Caco-2 (cell line): ENCODE data around the gene NKAPL. TPM values are rescaled to one million over a fixed set of nuclear protein-coding genes. Genes with fewer than 3 reads are reported as not detected.

ENCODE experiments used
- BruUV-seq: library from RNA; stranded (reverse); fragments of 400-500 nt; replicated peaks from 2 replicates; lab custom pipeline; 2021; lab: Mats Ljungman, UMichigan
- CTCF ChIA-PET: fragments of 300-600 bp; sonication (Branson Sonifier 250); formaldehyde crosslinking; loops from one replicate; lab custom pipeline; 2022; ENCODE audit warnings: antibody characterized with exemption; lab: Charles Lee
- POLR2A ChIA-PET: fragments of 300-600 bp; sonication (Branson Sonifier 250); formaldehyde crosslinking; loops from one replicate; lab custom pipeline; 2022; ENCODE audit warnings: antibody characterized with exemption; lab: Charles Lee
- DNase-seq, 2 experiments: peaks; one replicate each; pipeline versions ENCODE4 v3.0.0 to v3.0.0-alpha.2; 2020 to 2022
- H3K27me3 ChIP-seq: replicated peaks from 2 replicates; pipeline ENCODE4 v1.6.0; 2011; ENCODE audit warnings: low read length; ENCODE audit not compliant: control insufficient read depth, insufficient read depth
- H3K36me3 ChIP-seq: 2 replicates; pipeline ENCODE4 v1.5.1; 2011; ENCODE audit warnings: low read length; ENCODE audit not compliant: control insufficient read depth, insufficient read depth
- H3K4me1 ChIP-seq: fragments of 250-450 bp; sonication (Bioruptor Pico); 2 replicates; pipeline ENCODE4 v1.5.1; 2020; ENCODE audit warnings: mild to moderate bottlenecking
- H3K4me3 ChIP-seq: 2 replicates; pipeline ENCODE4 v1.5.1; 2011; ENCODE audit warnings: low read depth, mild to moderate bottlenecking, control low read depth, low read length
- H3K9me3 ChIP-seq: fragments of 250-450 bp; sonication (Bioruptor Pico); 2 replicates; pipeline ENCODE4 v1.5.1; 2020; ENCODE audit warnings: mild to moderate bottlenecking, moderate library complexity
- H3K27ac Mint-ChIP-seq: one replicate; pipeline ENCODE4 v1.8.0; 2022; ENCODE audit warnings: mixed read lengths; ENCODE audit not compliant: unreplicated experiment
- H3K27me3 Mint-ChIP-seq: one replicate; pipeline ENCODE4 v1.8.0; 2022; ENCODE audit warnings: mixed read lengths; ENCODE audit not compliant: insufficient read depth, unreplicated experiment
- H3K36me3 Mint-ChIP-seq: one replicate; pipeline ENCODE4 v1.8.0; 2022; ENCODE audit warnings: mild to moderate bottlenecking, mixed read lengths; ENCODE audit not compliant: insufficient read depth, unreplicated experiment
- H3K4me1 Mint-ChIP-seq: one replicate; pipeline ENCODE4 v1.8.0; 2022; ENCODE audit warnings: low read depth, mixed read lengths; ENCODE audit not compliant: unreplicated experiment
- H3K4me3 Mint-ChIP-seq: one replicate; pipeline ENCODE4 v1.8.0; 2022; ENCODE audit warnings: mild to moderate bottlenecking, moderate library complexity, mixed read lengths; ENCODE audit not compliant: unreplicated experiment
- H3K9me3 Mint-ChIP-seq: one replicate; pipeline ENCODE4 v1.8.0; 2022; ENCODE audit warnings: mixed read lengths; ENCODE audit not compliant: unreplicated experiment
- CTCF ChIP-seq, 2 experiments: fragments of 200-600 bp in 1 of 2; IDR thresholded peaks; 1 replicate in 1 of 2; 2 replicates in 1 of 2; pipeline versions ENCODE4 v1.5.1 to v1.8.0; 2011 to 2022; ENCODE audit warnings: antibody characterized with exemption in 1 of 2, control low read depth in 1 of 2, inconsistent platforms in 1 of 2, low read depth in 1 of 2, low read length in 1 of 2, mild to moderate bottlenecking in 1 of 2, moderate library complexity in 1 of 2; ENCODE audit not compliant: insufficient read depth in 1 of 2, severe bottlenecking in 1 of 2, unreplicated experiment in 1 of 2
- intact Hi-C: fragments of 100-400 bp; cut with micrococcal nuclease; formaldehyde crosslinking; loops from one replicate; pipeline ENCODE4 v1.10.0; 2022; ENCODE audit not compliant: unreplicated experiment
- total RNA-seq: library from RNA; stranded (reverse); gene quantifications from 2 replicates; pipeline ENCODE4 v1.2.3, GENCODE V29; 2022

NKAPL gene
- total RNA-seq, 1 experiment from 2014 or later, result not detected

GRCh38 chr6:28243946-28244345 lies 15.2 kb upstream of the NKAPL start:
- H3K36me3 Mint-ChIP-seq, result peaks cover 22% of the 10 kb centered on the region
- DNase-seq, result no peak
- no peak for TF ChIP-seq CTCF (IDR thresholded peaks at IDR 0.05; ENCODE audit: insufficient read depth in 1 of 2, low read depth in 1 of 2, low read length in 1 of 2, severe bottlenecking in 1 of 2, unreplicated experiment in 1 of 2)
- no peak overlapping the region for H3K4me3 Mint-ChIP-seq
- CTCF ChIA-PET, result no interaction called here
- H3K27me3 ChIP-seq, result no peaks in the 10 kb centered on the region
- H3K4me1 ChIP-seq, result no peaks in the 10 kb centered on the region
- no peak overlapping the region for H3K4me3 ChIP-seq
- H3K36me3 ChIP-seq, result no peaks in the 10 kb centered on the region
- no TSS peak for BruUV-seq
- H3K4me1 Mint-ChIP-seq, result no peaks in the 10 kb centered on the region
- H3K27ac Mint-ChIP-seq, result no peak overlapping the region
- POLR2A ChIA-PET, result no interaction called here
- H3K9me3 ChIP-seq, result no peaks in the 10 kb centered on the region
- no peaks in the 10 kb centered on the region for H3K27me3 Mint-ChIP-seq
- intact Hi-C loops, result no loop called here
- H3K9me3 Mint-ChIP-seq, result no peaks in the 10 kb centered on the region

- H3K36me3 ChIP-seq, result no peaks in the 10 kb centered on the region
Observed at GRCh38 chr6:28245206-28245941, 13.7 kb upstream of the NKAPL start.

GRCh38 chr6:28248916-28249315 lies 10.2 kb upstream of the NKAPL start:
- no peaks in the 10 kb centered on the region for H3K27me3 Mint-ChIP-seq
- Histone ChIP-seq H3K36me3 (no peaks in the 10 kb centered on the region), H3K27me3 (no peaks in the 10 kb centered on the region), H3K4me1 (peaks cover 4% of the 10 kb centered on the region; the same call in 1 of the 2 replicates), H3K4me3 (no peak overlapping the region), H3K9me3 (no peaks in the 10 kb centered on the region)
- H3K9me3 Mint-ChIP-seq, result no peaks in the 10 kb centered on the region
- H3K36me3 Mint-ChIP-seq, result peaks cover 29% of the 10 kb centered on the region
- H3K4me3 Mint-ChIP-seq, result no peak overlapping the region
- intact Hi-C loops, result no loop called here
- BruUV-seq, result no TSS peak
- ChIA-PET POLR2A (no interaction called here), CTCF (no interaction called here)
- DNase-seq, result no peak
- TF ChIP-seq CTCF (IDR thresholded peaks at IDR 0.05; ENCODE audit: insufficient read depth in 1 of 2, low read depth in 1 of 2, low read length in 1 of 2, severe bottlenecking in 1 of 2, unreplicated experiment in 1 of 2), result no peak
- H3K4me1 Mint-ChIP-seq, result peaks cover 8% of the 10 kb centered on the region
- H3K27ac Mint-ChIP-seq, result no peak overlapping the region

More at GRCh38 chr6:28245206-28245941, 13.7 kb upstream of the NKAPL start:
- H3K9me3 ChIP-seq, result no peaks in the 10 kb centered on the region
- ChIA-PET POLR2A (no interaction called here), CTCF (no interaction called here)
- TF ChIP-seq CTCF (IDR thresholded peaks at IDR 0.05; ENCODE audit: insufficient read depth in 1 of 2, low read depth in 1 of 2, low read length in 1 of 2, severe bottlenecking in 1 of 2, unreplicated experiment in 1 of 2), result no peak
- no peak overlapping the region for H3K4me3 ChIP-seq
- peaks cover 22% of the 10 kb centered on the region for H3K36me3 Mint-ChIP-seq
- H3K27me3 ChIP-seq, result no peaks in the 10 kb centered on the region
- intact Hi-C loops, result no loop called here
- no peaks in the 10 kb centered on the region for H3K27me3 Mint-ChIP-seq
- no peak for DNase-seq
- no peaks in the 10 kb centered on the region for H3K9me3 Mint-ChIP-seq
- no peak overlapping the region for H3K27ac Mint-ChIP-seq
- BruUV-seq, result no TSS peak
- no peaks in the 10 kb centered on the region for H3K4me1 Mint-ChIP-seq
- no peaks in the 10 kb centered on the region for H3K4me1 ChIP-seq
- no peak overlapping the region for H3K4me3 Mint-ChIP-seq
